Erythroblast (primary cell): ENCODE data around the gene MICU1.

ENCODE experiments used
- GATA1 ChIP-seq: IDR thresholded peaks from 2 replicates; pipeline ENCODE4 v1.6.1; 2011; ENCODE audit warnings: low read depth, mild to moderate bottlenecking, control low read depth, low read length, moderate library complexity
- POLR2A ChIP-seq: IDR thresholded peaks from 2 replicates; pipeline ENCODE4 v1.6.1; 2011; ENCODE audit warnings: mild to moderate bottlenecking, low read length

- no peak for TF ChIP-seq POLR2A
- TF ChIP-seq GATA1 = no peak
Measured at GRCh38 chr10:72477463-72477862, 148.4 kb downstream of the MICU1 start.
